Heart left ventricle (tissue), 16 donors: ENCODE measurements around the gene ZMAT5. TPM values are rescaled to one million over a fixed set of nuclear protein-coding genes. Genes with fewer than 3 reads are reported as not detected.

Experiments
- ATAC-seq, 4 donors: fragments of 200-7000 bp; cut with Tn5 transposase; one replicate each; pipeline ENCODE4 v1.9.1; 2020 to 2022; ENCODE audit warnings: moderate library complexity in 4 of 4, mild to moderate bottlenecking in 3 of 4, moderate number of reproducible peaks in 1 of 4
- DNase-seq, 5 donors: peaks; one replicate each; pipeline ENCODE4 v3.0.0-alpha.2; 2020
- H3K27ac ChIP-seq, 12 donors: fragments of 200-600 bp; sonication (generic) in 4 of 12; one replicate each; pipeline versions ENCODE4 v1.5.0 to v1.8.0; 2016 to 2022; ENCODE audit warnings: mild to moderate bottlenecking in 2 of 12
- H3K27me3 ChIP-seq, 9 donors: fragments of 200-600 bp; sonication (generic) in 2 of 9; one replicate each; pipeline versions ENCODE4 v1.5.1 to v1.8.0; 2016 to 2022; ENCODE audit warnings: mild to moderate bottlenecking in 3 of 9
- H3K36me3 ChIP-seq, 9 donors: fragments of 200-600 bp; sonication (generic) in 2 of 9; one replicate each; pipeline versions ENCODE4 v1.5.0 to v1.8.0; 2018 to 2022; ENCODE audit warnings: mild to moderate bottlenecking in 2 of 9
- H3K4me1 ChIP-seq, 12 donors: fragments of 200-600 bp; sonication (generic) in 4 of 12; one replicate each; pipeline versions ENCODE4 v1.5.0 to v1.8.0; 2016 to 2022; ENCODE audit warnings: mild to moderate bottlenecking in 3 of 12
- H3K4me3 ChIP-seq, 12 donors: fragments of 200-600 bp; sonication (generic) in 4 of 12; one replicate each; pipeline versions ENCODE4 v1.5.0 to v1.8.0; 2017 to 2022; ENCODE audit warnings: mild to moderate bottlenecking in 9 of 12, moderate library complexity in 4 of 12
- H3K9me3 ChIP-seq, 12 donors: fragments of 200-600 bp; sonication (generic) in 4 of 12; one replicate each; pipeline versions ENCODE4 v1.5.0 to v1.8.0; 2016 to 2022; ENCODE audit warnings: mild to moderate bottlenecking in 1 of 12
- POLR2A ChIP-seq, 2 donors: fragments of 450-650 bp; IDR thresholded peaks; one replicate each; pipeline ENCODE4 v1.6.1; 2017; ENCODE audit warnings: antibody characterized with exemption in 2 of 2, mild to moderate bottlenecking in 2 of 2, moderate library complexity in 2 of 2
- WGBS, 4 donors: extraction: QIAGEN DNeasy Blood & Tissue Kit in 2 of 4; methylation state at CpG; one replicate each; pipeline versions ENCODE4 v1.1.5 to v1.1.7; 2013 to 2018; 5-methylcytosine and 5-hydroxymethylcytosine counted together
- intact Hi-C, 10 donors: fragments of 100-400 bp; cut with DNase I; formaldehyde crosslinking; loops; one replicate each; pipeline versions ENCODE4 v1.11.1 to v1.14.2; 2022
- polyA plus RNA-seq, 2 donors: library from polyadenylated mRNA; stranded (reverse); fragments of 200-250 nt; gene quantifications; one replicate each; pipeline ENCODE4 v1.2.3, GENCODE V29; 2013
- total RNA-seq, 9 donors: library from RNA; depleted of rRNA in 2 of 9; stranded (reverse); fragments of >200 nt in 2 of 9; fragmentation: NEBNext Ultra II Directional in 3 of 9; extraction: Animal tissue kit (Norgen Biotek cat#: 25700) in 3 of 9; gene quantifications; one replicate each; pipeline versions ENCODE4 v1.1.0 to v1.2.4, GENCODE V29; 2016 to 2023
- TF ChIP-seq, protein P1 (sequence below), 12 donors: fragments of 200-600 bp; sonication (generic) in 4 of 12; IDR thresholded peaks; one replicate each; pipeline versions ENCODE4 v1.5.0 to v1.8.0; 2018 to 2022; ENCODE audit warnings: antibody characterized with exemption in 12 of 12, mild to moderate bottlenecking in 5 of 12
- donor health status: ischemic (EF 13 %, LVEDD 7.1; RV severe dilation, severe dysfunction).
- donor health status: healthy with polysubstance abuse.
- donor health status: DM: no; HTN: yes; CAD: no.
- donor health status: DM: no; HTN: no; CAD: no.
- donor health status: ischemic (EF 25% LVEDD 6.9; RV normal size, moderate dysfunction).
- donor health status: ischemic (EF 25% LVEDD 5.7; RV mildly dilated, moderate dysfunction).
- donor health status: healthy.
- donor health status: DM: yes; HTN: yes; CAD: no.
- donor health status: ischemic (EF 35%, LVEDD 5.7; RV mildly dilated, moderate dysfunction).
- donor health status: nonischemic (EF 11% LVEDD 7.7; RV severe dilation, severe dysfunction).
- donor health status: DM: yes; HTN: yes; CAD: no.
- donor health status: PGD.
- donor health status: ischemic (EF 29% LVEDD 5.4; RV normal size, mild dysfunction).
- donor health status: nonischemic (EF 23%, LVEDD 6.1; RV moderate dilation, normal function).

The ZMAT5 gene
- total and polyA plus RNA-seq, 11 donors: 19.4 to 37.2 (median 22.7) TPM

DNA sequence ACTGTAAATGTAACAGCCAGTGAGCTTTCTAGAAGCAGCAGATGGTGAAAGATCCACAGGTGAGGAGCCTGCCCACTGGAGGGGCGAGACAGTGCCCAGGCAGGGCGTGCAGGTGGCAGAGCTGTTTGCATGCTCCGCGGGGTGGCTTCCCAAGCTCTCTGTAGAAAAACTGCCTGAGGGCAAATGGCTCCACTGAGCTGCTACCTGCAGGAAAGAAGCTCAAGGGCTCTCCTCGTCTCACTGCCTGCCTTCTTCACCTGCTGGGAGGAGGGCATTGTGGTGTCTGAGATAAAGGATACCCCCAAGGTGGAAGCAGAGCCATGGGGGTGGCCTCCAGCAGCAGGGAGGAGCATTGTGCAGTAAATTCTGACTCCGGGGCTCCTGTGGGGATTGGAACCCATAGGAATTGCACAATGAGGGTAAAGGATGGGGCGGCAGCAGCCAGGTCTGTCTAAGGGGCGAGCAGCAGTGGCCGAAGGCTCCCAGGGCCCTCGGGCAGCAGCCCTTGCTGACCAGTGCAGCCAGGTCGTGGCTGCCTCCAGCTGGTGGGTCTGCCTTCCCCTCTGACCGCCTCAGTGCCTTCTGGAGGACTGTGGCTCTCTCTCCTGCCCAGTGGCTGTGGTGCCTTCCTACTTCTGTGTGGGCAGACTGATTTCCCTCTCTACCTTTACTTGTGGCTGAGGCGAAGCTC lies 75.0 kb downstream of the ZMAT5 start:
- Histone ChIP-seq H3K4me1 (peaks cover 0 to 4% (median 0%) of the 10 kb centered on the region in 12 donors), H3K4me3 (no peak overlapping the region), H3K27ac (no peak overlapping the region), H3K36me3 (peaks cover 0 to 69% (median 47%) of the 10 kb centered on the region in 9 donors), H3K9me3 (no peaks in the 10 kb centered on the region), H3K27me3 (no peaks in the 10 kb centered on the region)
- DNase-seq: peak in 1 of 5 donors; percentile 38
- 89 to 94% (median 92%) methylated on average over 12 to 13 of the region's 13 CpGs for WGBS, 4 donors
- intact Hi-C loops: loop anchor here in 5 of 10 donors (2.0 to 10.0 kb wide), 4 partner anchors 313 to 397 kb away; no protein-coding TSS in a partner anchor
- TF ChIP-seq, protein P1, sequence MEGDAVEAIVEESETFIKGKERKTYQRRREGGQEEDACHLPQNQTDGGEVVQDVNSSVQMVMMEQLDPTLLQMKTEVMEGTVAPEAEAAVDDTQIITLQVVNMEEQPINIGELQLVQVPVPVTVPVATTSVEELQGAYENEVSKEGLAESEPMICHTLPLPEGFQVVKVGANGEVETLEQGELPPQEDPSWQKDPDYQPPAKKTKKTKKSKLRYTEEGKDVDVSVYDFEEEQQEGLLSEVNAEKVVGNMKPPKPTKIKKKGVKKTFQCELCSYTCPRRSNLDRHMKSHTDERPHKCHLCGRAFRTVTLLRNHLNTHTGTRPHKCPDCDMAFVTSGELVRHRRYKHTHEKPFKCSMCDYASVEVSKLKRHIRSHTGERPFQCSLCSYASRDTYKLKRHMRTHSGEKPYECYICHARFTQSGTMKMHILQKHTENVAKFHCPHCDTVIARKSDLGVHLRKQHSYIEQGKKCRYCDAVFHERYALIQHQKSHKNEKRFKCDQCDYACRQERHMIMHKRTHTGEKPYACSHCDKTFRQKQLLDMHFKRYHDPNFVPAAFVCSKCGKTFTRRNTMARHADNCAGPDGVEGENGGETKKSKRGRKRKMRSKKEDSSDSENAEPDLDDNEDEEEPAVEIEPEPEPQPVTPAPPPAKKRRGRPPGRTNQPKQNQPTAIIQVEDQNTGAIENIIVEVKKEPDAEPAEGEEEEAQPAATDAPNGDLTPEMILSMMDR (IDR thresholded peaks at IDR 0.05): no peak
- TF ChIP-seq POLR2A (IDR thresholded peaks at IDR 0.05): no peak
- ATAC-seq: no peak

DNA sequence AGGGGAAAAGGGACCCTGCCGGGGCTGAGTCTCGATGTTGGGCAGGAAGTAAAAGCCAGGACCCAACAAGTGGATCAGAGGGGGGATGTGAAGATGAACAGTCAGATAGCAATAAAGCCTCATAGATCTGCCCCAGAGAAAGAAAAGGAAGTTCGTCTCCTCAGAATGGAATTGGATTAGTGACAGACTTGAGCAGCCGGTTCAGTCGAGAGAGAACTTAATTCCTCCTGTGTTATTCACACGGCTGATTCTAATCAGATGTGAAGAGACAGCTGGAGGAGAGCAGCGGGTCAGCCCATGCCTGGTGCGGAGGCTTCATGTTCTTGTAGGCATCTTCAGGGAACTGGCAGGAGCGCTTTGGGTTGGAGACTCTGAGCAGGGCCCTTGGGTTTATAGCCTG lies 76.3 kb downstream of the ZMAT5 start:
- WGBS, 4 donors: 78 to 82% (median 82%) methylated on average over 9 of the region's 9 CpGs
- Histone ChIP-seq H3K36me3 (peaks cover 0 to 71% (median 44%) of the 10 kb centered on the region in 9 donors), H3K9me3 (no peaks in the 10 kb centered on the region), H3K27me3 (no peaks in the 10 kb centered on the region), H3K4me1 (peaks cover 0 to 4% (median 0%) of the 10 kb centered on the region in 12 donors), H3K4me3 (no peak overlapping the region), H3K27ac (no peak overlapping the region)
- no peak for TF ChIP-seq POLR2A (IDR thresholded peaks at IDR 0.05)
- TF ChIP-seq, protein P1 (IDR thresholded peaks at IDR 0.05): no peak
- DNase-seq (peak in 1 of 5 donors; percentile 37), ATAC-seq (no peak)
- intact Hi-C loops: loop anchor here in 6 of 10 donors (1.0 to 10.0 kb wide), 5 partner anchors 314 to 399 kb away; no protein-coding TSS in a partner anchor

DNA sequence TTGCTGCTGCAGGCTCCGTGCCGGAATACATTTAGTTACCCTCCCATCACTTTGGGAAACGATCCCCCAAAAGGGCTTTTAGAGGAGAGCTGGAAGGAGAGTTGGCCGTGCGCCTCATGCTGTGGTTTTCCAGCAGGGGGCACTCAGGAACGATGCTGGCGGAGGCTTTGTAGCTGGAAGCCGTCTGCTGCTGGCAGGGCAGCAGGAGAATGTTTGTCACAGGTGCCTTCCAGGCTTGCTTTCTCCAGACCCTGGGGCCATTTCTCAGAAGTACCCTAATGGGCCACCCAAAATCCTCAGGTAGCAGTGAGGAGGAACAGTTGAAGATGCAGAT lies 77.0 kb downstream of the ZMAT5 start:
- Histone ChIP-seq H3K36me3 (peaks cover 0 to 71% (median 42%) of the 10 kb centered on the region in 9 donors), H3K27me3 (no peaks in the 10 kb centered on the region), H3K4me3 (no peak overlapping the region), H3K9me3 (no peaks in the 10 kb centered on the region), H3K4me1 (peaks cover 0 to 4% (median 0%) of the 10 kb centered on the region in 12 donors), H3K27ac (no peak overlapping the region)
- WGBS, 4 donors: 17 to 41% (median 34%) methylated on average over 8 of the region's 8 CpGs
- intact Hi-C loops: loop anchor here in 8 of 10 donors (1.0 to 10.0 kb wide), 7 partner anchors 315 to 399 kb away; partner anchors contain the start of gene HORMAD2 (in 3 of the 8)
- peak; percentile 45 to 76 (median 59) for DNase-seq
- no peak for TF ChIP-seq POLR2A (IDR thresholded peaks at IDR 0.05)
- TF ChIP-seq, protein P1 (IDR thresholded peaks at IDR 0.05): peak; percentile 51 to 78 (median 64)
- ATAC-seq: peak in 3 of 4 donors; percentile 66 to 77 (median 74)

DNA sequence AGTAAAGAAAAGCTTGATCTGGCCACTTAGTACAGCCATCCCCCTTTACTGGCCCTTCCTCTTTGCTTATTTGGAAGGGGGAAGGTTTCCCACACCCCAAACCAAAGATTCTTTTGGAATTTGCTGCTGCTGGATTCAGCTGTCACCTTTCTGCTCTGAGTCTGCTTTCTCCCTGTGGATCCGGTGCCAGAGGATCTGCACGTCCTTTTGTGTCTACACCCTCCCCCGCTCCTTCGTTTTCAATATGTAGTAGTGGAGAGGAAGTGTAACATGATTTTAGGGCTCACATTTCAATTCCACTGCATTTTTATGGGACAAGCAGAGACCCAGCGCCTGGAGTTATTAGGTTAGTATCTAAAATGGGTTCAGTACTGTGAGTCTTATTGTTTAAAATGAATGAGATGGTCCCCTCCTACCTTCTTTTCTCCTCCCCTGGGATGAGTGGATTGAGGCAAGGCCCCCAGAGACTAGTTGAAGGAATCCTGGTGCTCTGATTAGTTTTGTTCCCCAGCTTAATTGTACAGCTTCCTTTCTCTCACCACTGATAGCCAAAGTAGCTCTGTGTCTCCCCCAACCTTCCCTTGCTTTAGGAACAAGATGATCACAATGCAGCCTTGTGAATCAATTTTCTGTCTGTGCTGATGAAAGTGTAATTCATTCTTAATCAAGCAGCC lies 77.5 kb downstream of the ZMAT5 start:
- Histone ChIP-seq H3K4me3 (no peak overlapping the region), H3K27me3 (no peaks in the 10 kb centered on the region), H3K9me3 (no peaks in the 10 kb centered on the region), H3K27ac (no peak overlapping the region), H3K36me3 (peaks cover 0 to 69% (median 44%) of the 10 kb centered on the region in 9 donors), H3K4me1 (peaks cover 0 to 4% (median 0%) of the 10 kb centered on the region in 12 donors)
- WGBS, 4 donors: 74 to 79% (median 77%) methylated on average over 5 of the region's 5 CpGs
- DNase-seq (no peak), ATAC-seq (no peak)
- intact Hi-C loops: loop anchor here in 5 of 10 donors (5.0 to 10.0 kb wide), 3 partner anchors 315 to 395 kb away; partner anchors contain the start of gene HORMAD2 (in 3 of the 5)
- TF ChIP-seq, protein P1 (IDR thresholded peaks at IDR 0.05): no peak
- no peak for TF ChIP-seq POLR2A (IDR thresholded peaks at IDR 0.05)
